ENCODE data around the gene NEDD4.

NEDD4 gene

GRCh38 chr15:55778932-55779331 lies 214.5 kb downstream of the NEDD4 start:
- Histone ChIP-seq H3K9ac (ENCODE audit: low read length) (no peak overlapping the region), H3K4me2 (ENCODE audit: low read length) (no peak overlapping the region), H3K36me3 (ENCODE audit: insufficient read depth, low read length) (no peaks in the 10 kb centered on the region), H3K4me3 (ENCODE audit: low read depth, low read length, poor library complexity, severe bottlenecking) (no peak overlapping the region), H3K79me2 (ENCODE audit: insufficient read depth, low read length) (no peaks in the 10 kb centered on the region), H3K9me2 (ENCODE audit: low read depth, low read length) (no peaks in the 10 kb centered on the region), H3K9me3 (ENCODE audit: low read length) (no peaks in the 10 kb centered on the region), H3F3A (ENCODE audit: insufficient read depth, low read length) (no peaks in the 10 kb centered on the region), H2AFZ (ENCODE audit: low read length) (no peak overlapping the region), H3K27me3 (ENCODE audit: insufficient read depth, low read length) (no peaks in the 10 kb centered on the region), H4K20me1 (ENCODE audit: insufficient read depth, low read length) (no peaks in the 10 kb centered on the region), H3K27ac (ENCODE audit: low read depth, low read length, poor library complexity, severe bottlenecking) (no peak overlapping the region), H3K4me1 (ENCODE audit: insufficient read depth, low read length, severe bottlenecking) (no peaks in the 10 kb centered on the region)
- no peak for TF ChIP-seq EZH2 (IDR thresholded peaks at IDR 0.05; ENCODE audit: borderline replicate concordance, low read length)
- TF ChIP-seq CTCF (IDR thresholded peaks at IDR 0.05; ENCODE audit: low read length): no peak

All from OCI-LY1 (cell line).